GM18858 (cell line): ENCODE measurements around the gene EBNA1BP2.
"Not testable (repeated sequence)": the region's sequence is repeated elsewhere in the genome, so short reads cannot be mapped to it uniquely, and the experiment has no call there.

Experiments
- ATAC-seq: cut with Tn5 transposase; IDR thresholded peaks from one replicate; pipeline ENCODE4 v1.9.1; 2021; ENCODE audit not compliant: unreplicated experiment

The EBNA1BP2 gene

GRCh38 chr1:43123031-43123430 lies 49.1 kb downstream of the EBNA1BP2 start:
- no peak for ATAC-seq

DNA sequence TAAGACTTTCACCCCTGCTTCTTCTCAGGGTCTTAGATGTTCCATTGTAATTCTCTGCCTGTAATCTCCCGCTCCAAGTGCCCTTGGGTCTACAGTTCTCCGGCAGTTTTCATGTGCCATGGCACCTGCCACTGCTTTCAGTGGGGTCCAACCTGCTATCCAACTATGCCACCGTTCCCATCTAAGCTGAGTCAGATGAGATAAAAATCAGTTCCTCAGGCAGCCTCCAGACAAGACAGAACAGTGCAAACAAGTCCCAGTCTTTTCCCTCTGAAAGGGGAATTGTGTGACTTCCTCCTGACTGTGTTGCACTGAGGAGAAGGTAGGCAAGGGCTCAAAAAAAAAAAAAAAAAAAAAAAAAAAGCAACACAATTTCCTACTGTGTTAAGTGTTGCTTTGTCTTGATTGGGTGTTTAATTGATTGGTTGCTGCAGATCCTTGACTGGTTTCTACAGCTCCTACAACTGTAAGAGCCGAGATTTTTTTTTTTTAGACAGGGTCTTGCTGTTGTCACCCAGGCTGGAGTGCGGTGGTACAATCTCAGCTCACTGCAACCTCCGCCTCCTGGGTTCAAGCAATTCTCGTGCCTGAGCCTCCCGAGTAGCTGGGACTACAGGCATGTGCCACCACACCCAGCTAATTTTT lies 50.7 kb downstream of the EBNA1BP2 start:
- no peak for ATAC-seq

GRCh38 chr1:43119928-43120586 lies 52.0 kb downstream of the EBNA1BP2 start:
- ATAC-seq = not testable (repeated sequence)
